Left kidney (tissue), 2 donors: ENCODE measurements around the gene TOM1L2. TPM values are rescaled to one million over a fixed set of nuclear protein-coding genes. Genes with fewer than 3 reads are reported as not detected.
"Not testable (repeated sequence)": the region's sequence is repeated elsewhere in the genome, so short reads cannot be mapped to it uniquely, and the experiment has no call there.

Experiments used
- DNase-seq: peaks from one replicate; pipeline ENCODE4 v3.0.0-alpha.2; 2013
- polyA plus RNA-seq: library from polyadenylated mRNA; unstranded; fragments of 120-200 nt; gene quantifications from one replicate; pipeline ENCODE4 v1.2.1, GENCODE V29; 2013; ENCODE audit not compliant: insufficient read length

TOM1L2 gene
- polyA plus RNA-seq, 1 donor = 47.2 TPM

DNA sequence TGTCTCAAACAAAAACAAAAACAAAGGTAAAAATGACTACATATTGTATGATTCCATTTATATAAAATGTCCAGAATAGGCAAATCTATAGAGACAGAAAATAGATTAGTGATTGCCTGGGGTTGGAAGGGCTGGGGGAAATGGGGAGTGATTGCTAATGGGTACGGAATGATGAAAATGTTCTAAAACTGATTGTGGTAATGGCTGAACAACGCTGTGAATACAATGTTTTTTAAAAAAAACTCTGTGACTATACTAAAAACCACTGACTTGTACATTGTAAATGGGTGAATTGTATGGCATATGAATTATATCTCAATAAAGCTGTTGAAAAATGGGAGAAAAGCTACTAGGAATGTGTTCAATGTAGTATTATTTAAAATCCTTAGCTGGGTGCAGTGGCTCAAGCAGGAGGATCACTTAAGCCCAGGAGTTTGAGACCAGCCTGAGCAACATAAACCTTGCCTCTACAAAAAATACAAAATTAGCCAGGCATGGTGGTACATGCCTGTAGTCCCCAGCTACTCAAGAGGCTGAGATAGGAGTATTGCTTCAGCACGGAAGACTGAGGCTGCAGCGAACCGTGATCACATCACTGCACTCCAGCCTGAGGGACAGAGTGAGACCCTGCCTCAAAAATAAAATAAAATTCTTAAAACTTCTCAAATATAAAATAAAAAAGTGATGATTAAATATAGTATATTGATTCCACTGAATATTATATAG, 47.9 kb downstream of the TOM1L2 start:
- DNase-seq = no peak

DNA sequence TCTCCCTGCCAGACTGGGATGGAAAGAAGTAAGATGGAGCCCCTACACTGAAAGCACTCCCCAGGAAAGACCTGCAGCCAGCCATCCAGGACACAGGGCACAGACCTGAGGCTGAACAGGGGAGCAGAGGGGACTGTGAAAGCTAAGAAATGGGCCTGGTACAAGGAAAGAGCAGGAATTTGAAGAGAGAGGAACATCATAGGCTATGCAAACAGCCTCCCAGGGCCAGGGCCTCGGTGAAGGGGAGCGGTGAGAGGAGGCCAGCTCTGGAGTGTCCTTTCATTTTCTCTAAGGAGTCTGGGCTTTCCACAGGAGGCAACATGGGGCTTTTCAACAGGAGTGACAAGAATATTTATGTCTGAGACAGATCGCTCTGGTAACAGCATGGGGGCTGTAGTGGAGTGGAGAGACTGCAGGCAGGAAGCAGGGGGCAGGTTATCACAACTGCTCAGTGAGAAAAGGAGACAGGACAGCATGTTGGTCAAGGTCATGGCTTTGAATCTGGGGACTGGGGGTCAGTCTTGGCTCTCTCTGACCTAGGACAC, 50.1 kb downstream of the TOM1L2 start:
- no peak for DNase-seq

DNA sequence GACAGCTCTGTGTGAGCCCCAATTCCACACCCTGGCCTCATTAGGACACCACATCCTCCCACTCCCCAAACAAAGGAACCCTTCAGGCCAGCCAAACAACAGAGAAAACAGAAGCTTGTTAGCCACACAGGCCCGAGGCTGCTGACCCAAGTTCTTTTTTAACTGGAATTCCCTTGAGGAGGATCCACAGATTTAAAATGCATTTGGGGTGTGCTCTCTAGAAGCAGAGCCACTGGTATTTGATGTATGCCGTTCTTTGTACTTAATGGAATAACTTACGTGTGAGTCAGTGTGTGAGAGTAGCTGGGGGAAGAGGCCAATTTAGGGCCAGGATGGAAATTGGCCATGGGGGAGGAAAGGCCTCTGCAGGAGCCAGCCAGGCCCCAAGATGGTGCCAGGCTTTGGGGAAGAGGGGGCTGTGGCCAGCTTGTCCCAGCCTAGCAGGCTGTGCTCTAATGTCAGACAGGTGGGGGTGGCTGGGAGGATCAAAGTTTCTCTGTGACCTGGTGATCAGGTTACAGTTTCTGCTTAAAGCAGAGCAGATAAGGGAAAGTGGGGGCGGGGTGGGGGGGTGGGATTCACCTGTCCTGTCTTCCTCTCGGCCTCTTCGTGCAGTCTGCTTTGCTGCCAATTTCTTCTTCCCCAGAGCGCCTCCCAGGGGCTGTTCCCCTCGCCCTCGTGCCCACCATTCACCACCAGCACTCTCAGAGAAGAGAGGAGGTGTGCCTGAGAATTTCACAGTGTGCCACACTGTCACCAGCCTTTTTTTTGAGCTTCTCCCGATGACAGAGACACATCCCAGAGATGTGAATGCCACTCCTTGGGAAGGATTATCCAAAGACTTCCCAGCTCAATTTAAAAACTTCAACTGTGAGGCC, 50.8 kb downstream of the TOM1L2 start:
- DNase-seq = no peak

DNA sequence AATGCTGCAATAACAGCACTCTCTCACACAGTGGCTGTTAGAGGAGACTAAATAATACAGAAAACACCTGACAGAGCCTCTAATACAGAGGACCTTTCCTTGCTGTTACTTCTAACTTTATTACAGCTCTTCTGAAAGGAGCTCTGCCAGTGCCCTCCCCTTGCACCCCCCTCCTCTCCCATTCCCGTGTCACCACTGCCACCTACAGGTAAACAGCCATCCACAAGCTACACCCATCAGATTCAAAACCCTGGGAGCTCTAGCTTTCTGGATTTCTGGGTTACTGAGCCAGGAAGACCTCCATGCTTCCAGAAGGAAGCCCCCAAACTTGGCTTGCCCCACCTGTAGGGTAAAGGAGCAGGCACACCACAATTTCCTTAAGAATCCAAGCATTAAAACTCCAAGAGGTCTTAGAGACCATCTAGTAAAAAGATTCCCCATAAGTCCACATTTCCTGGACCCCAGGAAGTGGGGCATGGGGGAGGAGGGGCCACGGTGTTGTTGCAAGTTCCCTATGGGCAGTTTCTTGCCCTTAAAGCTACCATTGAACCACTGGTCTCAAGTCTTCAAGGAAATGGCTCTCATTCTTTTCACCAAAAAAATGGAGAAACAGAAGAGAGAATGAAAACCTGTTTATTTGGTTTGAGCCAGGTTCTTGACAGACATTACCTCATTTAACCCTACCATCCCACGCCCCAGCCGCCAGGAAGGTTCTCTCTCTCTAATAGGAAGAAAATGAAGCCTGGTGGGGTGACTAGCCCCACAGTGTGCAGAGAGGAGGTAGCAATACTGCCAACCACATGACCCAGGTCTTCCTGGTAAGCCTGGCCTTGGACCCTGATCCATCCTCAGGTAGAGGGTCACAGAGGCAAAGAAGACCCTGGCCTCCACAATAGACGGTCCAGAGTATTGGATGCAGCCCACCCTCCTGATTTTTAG, 52.8 kb downstream of the TOM1L2 start:
- peak; percentile 78 for DNase-seq

- no peak for DNase-seq
These were observed 54.8 kb downstream of the TOM1L2 start for GRCh38 chr17:17917394-17917793.

DNA sequence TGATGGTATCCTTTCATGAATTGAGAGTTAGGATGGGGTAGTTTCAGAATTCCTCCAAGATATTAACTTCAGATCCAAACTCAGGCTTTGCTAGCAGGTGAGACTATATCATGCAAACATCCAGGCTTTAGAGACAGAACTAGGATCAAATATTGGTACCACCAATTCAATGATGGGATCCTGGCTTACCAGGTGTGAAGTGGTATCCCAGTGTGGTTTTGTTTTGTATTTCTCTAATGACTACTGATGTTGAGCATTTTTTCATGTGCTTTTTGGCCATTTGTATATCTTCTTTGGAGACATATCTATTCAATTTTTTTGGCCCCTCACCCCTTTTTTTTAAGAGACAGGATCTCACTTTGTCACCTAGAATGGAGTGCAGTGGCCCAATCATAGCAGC, 57.0 kb downstream of the TOM1L2 start:
- DNase-seq = no peak

- DNase-seq = no peak
These were observed 58.4 kb downstream of the TOM1L2 start for GRCh38 chr17:17913695-17914332.

DNA sequence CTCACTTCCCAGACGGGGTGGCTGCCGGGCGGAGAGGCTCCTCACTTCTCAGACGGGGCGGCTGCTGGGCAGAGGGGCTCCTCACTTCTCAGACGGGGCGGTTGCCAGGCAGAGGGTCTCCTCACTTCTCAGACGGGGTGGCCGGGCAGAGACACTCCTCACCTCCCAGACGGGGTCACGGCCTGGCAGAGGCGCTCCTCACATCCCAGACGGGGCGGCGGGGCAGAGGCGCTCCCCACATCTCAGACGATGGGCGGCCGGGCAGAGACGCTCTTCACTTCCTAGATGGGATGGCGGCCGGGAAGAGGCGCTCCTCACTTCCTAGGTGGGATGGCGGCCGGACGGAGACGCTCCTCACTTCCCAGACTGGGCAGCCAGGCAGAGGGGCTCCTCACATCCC, 59.9 kb downstream of the TOM1L2 start:
- DNase-seq = not testable (repeated sequence)

- DNase-seq = no peak
These were observed 61.1 kb downstream of the TOM1L2 start for GRCh38 chr17:17911001-17911613.

- DNase-seq = no peak
These were observed 62.1 kb downstream of the TOM1L2 start for GRCh38 chr17:17910060-17910459.

- no peak for DNase-seq
These were observed 63.1 kb downstream of the TOM1L2 start for GRCh38 chr17:17909078-17909477.

GRCh38 chr17:17907469-17907868, 64.7 kb downstream of the TOM1L2 start:
- no peak for DNase-seq

- no peak for DNase-seq
These were observed 65.6 kb downstream of the TOM1L2 start for GRCh38 chr17:17906418-17907215.

DNA sequence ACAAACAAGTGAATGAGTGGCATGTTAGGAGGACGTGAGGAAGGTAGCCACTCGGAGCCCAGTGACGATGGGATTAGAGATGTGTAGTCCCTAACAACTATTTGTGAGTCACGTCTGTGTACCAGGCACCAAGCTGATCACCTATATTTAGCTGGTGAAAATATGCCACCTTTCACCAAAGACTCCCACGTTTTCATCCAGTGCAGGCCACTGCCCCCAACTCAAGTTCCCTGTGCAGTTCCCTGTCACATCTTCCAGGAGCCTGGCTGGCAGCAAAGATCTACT, 67.2 kb downstream of the TOM1L2 start:
- DNase-seq = no peak

DNA sequence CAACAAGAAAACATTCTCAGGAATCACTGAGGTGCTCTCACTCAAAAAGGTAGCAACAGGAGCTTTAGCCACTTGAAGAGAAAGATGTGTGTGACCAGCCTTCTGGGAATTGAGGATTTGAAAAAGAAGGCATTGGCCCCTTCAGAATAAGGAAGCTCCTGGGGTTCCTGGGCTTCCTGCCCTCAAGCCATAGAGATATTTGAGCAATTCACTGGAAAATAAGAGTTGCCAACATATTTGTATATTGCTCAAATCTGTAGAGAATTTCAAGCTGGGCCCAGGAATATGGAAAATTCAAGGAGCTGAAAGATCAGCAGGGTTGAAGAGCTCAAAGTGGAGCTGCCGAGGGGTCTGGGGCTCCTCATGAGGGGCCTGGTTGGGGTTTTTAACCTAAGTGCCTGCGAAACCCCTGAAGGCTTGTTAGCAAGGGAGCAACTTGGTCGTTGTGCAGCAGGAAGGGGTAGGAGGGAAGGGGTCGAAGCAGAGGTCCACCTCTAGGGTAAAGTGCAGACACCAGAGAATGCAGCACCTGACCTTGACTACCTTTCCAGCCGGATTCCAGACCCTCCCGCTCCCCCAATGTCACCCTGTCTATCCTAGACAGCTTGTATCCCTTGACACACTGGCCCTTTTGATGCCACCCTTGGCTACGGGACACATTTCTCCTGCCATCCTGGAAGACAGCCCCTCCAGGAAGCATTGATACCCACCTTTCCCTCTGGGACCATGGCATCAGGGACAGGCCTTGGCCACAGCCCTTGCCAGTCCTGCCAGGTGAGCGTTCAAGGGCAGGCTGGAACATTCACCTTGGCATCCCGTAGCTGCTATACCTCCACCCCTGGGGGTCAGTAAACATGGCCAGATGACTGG, 67.8 kb downstream of the TOM1L2 start:
- no peak for DNase-seq

DNA sequence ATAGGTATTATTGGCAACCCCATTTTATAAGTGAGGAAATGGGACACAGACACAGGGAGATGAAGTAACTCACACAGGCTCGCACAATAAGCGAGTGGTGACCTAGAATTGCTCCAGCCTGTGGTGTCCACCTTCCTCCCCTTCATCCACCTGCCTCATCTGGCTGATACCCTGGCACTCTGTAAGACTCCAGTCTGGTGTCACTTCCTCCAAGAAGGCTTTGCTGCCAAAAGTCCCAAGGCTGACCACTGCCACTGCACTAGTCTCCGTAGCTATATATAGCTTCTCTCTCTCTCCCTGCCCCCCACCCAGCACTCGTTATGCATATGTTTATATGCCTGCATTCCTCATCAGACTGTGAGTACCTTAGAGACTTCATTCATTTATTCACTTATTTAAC, 69.3 kb downstream of the TOM1L2 start:
- no peak for DNase-seq

DNA sequence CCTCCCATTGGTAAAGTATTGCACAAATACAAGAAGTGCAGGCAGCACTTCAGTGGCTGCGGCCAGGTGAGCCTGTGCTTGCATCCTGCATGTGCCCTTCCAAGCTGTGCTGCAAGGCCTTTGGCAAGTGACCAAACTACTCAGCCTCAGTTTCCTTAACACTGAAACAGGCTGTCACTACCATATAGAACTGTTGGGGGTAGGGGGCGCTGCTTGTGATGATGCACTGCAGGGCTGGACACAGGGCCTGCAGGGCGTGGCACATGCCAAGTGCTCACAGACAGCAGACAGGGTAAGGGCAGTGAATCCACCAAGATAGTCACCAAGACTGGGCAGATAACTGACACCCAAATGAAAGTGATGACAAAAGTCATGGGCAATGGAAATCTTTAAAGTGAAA, 69.8 kb downstream of the TOM1L2 start:
- DNase-seq = no peak

DNA sequence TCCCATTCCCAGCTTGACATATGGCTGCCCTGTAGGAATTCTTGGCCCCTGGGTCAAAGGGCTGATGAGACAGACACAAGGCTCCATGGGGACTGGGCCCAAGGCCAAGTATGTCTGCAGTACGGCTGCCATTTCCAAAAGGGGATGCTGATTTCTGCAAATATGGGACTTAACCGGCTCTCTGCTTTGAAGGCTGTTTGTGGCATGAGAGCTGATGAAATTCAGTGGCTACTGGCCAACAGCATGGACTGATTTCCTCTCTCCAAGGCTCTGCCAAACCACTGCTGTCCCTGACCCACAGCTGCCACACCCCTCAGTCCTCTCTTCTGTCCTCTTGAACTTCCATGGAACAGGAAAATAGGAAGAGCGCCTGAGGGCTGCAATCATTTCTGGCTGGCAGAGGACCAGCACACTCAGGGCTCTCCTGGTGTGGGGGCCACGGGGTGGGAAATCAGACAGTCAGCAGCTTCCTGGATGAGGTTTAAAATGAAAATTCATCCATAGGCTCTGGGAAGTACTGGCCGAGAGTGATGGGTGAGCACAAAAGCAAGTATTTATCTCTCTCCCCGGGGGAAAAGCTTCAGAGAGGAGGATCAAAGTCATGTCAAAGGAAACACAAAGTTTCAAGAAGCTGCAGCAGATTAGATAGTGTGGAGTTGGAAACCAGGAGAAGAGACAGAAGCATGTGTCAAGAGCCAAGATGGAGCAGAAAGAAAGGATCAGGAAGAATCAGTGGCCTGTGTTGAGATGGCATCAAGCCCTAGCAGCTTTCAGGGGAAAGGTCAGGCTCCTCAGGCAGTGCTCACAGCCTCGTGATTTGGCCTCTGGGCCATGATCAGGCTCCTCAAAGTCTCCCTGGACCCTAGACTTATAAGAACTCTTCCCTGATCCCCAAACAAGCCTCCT, 71.3 kb downstream of the TOM1L2 start:
- no peak for DNase-seq
